ENCODE measurements around the gene POLR2A.
"Not testable (repeated sequence)": the region's sequence is repeated elsewhere in the genome, so short reads cannot be mapped to it uniquely, and the experiment has no call there.

Gene POLR2A

DNA sequence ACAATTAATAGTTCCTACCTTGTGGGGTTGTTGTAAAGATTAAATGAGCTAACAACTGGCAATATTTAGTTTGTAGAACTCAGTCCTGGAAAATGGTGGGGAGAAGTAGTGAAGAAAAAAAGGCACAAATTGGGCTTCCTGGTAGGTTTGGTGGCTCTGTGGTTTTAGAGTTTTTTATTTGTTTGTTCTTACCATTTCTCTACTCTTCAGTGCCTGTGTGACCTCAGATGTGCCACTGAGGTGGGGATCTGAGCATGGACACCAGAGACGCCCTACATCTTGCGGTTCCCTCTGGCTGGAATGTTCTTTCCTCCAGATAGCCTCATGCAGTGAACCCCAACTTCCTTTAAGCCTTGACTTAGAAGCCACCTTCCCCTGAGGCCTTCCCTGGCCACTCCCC lies 12.4 kb upstream of the POLR2A start (continued):
- TF ChIP-seq, protein P1, sequence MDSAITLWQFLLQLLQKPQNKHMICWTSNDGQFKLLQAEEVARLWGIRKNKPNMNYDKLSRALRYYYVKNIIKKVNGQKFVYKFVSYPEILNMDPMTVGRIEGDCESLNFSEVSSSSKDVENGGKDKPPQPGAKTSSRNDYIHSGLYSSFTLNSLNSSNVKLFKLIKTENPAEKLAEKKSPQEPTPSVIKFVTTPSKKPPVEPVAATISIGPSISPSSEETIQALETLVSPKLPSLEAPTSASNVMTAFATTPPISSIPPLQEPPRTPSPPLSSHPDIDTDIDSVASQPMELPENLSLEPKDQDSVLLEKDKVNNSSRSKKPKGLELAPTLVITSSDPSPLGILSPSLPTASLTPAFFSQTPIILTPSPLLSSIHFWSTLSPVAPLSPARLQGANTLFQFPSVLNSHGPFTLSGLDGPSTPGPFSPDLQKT (IDR thresholded peaks at IDR 0.05; ENCODE audit: borderline replicate concordance, low read depth, low read length), result no peak
- TF ChIP-seq ZNF76 (tag by site-specific recombination; IDR thresholded peaks at IDR 0.05; ENCODE audit: borderline replicate concordance, low read depth) (no peak), ZNF132 (tag by site-specific recombination; IDR thresholded peaks at IDR 0.05; ENCODE audit: borderline replicate concordance) (no peak)

DNA sequence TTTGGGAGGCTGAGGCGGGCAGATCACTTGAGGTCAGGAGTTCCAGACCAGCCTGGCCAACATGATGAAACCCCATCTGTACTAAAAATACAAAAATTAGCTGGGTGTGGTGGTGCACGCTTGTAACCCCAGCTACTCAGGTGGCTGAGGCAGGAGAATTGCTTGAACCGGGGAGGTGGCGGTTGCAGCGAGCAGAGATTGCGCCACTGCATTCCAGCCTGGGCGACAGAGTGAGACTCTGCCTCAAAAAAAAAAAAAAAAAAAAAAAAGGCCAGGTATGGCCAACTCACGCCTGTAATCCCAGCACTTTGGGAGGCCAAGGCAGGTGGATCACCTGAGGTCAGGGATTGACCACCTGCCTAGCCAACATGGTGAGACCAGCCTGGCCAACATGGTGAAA lies 9.4 kb upstream of the POLR2A start:
- ChIA-PET POLR2A (interaction anchor here (0.7 to 2.4 kb wide), 4 partner anchors 10 to 210 kb away, joined by 6 to 19 read pairs (median 7); partner anchors contain the start of genes NEURL4 and POLR2A), CTCF (interaction anchor here (2.8 kb wide), 1 partner anchor 38 kb away, joined by 12 read pairs; no protein-coding TSS in a partner anchor)
- not testable (repeated sequence) for H3K27ac ChIP-seq (ENCODE audit: extremely low read depth, low read depth, low read length); H3K9me3 ChIP-seq (ENCODE audit: control insufficient read depth, insufficient read depth, low read depth, low read length); H3K4me3 ChIP-seq (ENCODE audit: low read depth, low read length); H3K36me3 ChIP-seq (ENCODE audit: control insufficient read depth in 2 of 2, insufficient read depth in 1 of 2, low read length in 2 of 2)
- peaks cover 14% of the 10 kb centered on the region for H3K4me1 ChIP-seq (ENCODE audit: control insufficient read depth, insufficient read depth, low read length)
- TF ChIP-seq ZEB2 (tag by site-specific recombination; IDR thresholded peaks at IDR 0.05), result peak; percentile 46; the same call in 1 of the 2 replicates

DNA sequence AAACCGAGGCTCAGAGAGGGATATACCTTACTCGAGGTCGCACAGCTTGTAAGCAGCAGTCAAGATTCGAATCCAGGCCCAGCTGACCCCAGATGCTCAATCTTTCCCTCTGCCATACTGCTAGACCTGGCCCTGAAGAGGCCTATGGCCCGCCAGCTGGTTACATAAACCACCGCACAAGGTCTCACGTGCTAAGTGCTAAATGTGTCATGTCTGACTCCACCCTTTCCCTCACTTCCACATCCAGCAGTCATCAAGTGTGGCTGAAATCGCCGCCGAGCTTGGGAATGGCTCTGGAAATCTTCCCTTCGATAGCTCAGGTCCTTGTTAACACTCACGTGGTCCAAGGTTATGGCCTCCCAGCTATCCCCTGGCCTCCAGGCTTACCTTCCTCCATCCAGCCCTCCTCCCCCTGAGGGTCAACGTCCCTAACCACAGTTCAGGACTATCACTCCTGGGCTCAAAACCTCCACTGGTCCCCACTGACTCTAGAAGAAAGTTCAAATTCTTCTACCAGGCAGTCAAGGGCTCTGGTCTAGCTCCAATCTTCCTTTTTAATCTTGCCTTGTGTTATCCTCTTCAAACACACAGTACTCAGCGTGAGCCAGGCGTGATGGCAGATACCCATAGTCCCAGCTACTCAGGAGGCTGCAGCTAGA lies 8.3 kb upstream of the POLR2A start:
- Histone ChIP-seq H3K4me3 (ENCODE audit: low read depth, low read length) (no peak overlapping the region), H3K27ac (ENCODE audit: extremely low read depth, low read depth, low read length) (no peak overlapping the region), H3K36me3 (ENCODE audit: control insufficient read depth in 2 of 2, insufficient read depth in 1 of 2, low read length in 2 of 2) (no peaks in the 10 kb centered on the region; a peak in 1 of 3 replicates), H3K4me1 (ENCODE audit: control insufficient read depth, insufficient read depth, low read length) (peaks cover 18% of the 10 kb centered on the region), H3K9me3 (ENCODE audit: control insufficient read depth, insufficient read depth, low read depth, low read length) (no peaks in the 10 kb centered on the region)
- ChIA-PET CTCF (interaction anchor here (0.6 to 2.8 kb wide), 5 partner anchors 30 to 139 kb away, joined by 3 to 12 read pairs (median 6); no protein-coding TSS in a partner anchor), POLR2A (interaction anchor here (1.2 to 2.4 kb wide), 5 partner anchors 9 to 147 kb away, joined by 4 to 19 read pairs (median 7); partner anchors contain the start of genes NEURL4, POLR2A and TMEM256)
- TF ChIP-seq ZNF558 (tag by site-specific recombination; IDR thresholded peaks at IDR 0.05) (no peak), SCRT1 (tag by site-specific recombination; IDR thresholded peaks at IDR 0.05; ENCODE audit: borderline replicate concordance) (no peak), ZNF660 (tag by site-specific recombination; IDR thresholded peaks at IDR 0.05) (no peak), ZNF426 (tag by site-specific recombination; IDR thresholded peaks at IDR 0.05) (no peak), MEIS1 (CRISPR knock-in tag; IDR thresholded peaks at IDR 0.05; ENCODE audit: borderline replicate concordance) (no peak), ZNF19 (tag by site-specific recombination; IDR thresholded peaks at IDR 0.05; ENCODE audit: low read depth) (no peak), ZNF555 (tag by site-specific recombination; conservative IDR thresholded peaks at IDR 0.05) (no peak), ZBTB7A (tag by site-specific recombination; IDR thresholded peaks at IDR 0.05; ENCODE audit: low read depth) (no peak), GFI1B (tag by site-specific recombination; IDR thresholded peaks at IDR 0.05) (no peak), ZNF121 (tag by site-specific recombination; IDR thresholded peaks at IDR 0.05) (no peak), ZNF112 (tag by site-specific recombination; IDR thresholded peaks at IDR 0.05) (no peak), ZNF2 (tag by site-specific recombination; IDR thresholded peaks at IDR 0.05) (no peak)
- TF ChIP-seq, protein P2, sequence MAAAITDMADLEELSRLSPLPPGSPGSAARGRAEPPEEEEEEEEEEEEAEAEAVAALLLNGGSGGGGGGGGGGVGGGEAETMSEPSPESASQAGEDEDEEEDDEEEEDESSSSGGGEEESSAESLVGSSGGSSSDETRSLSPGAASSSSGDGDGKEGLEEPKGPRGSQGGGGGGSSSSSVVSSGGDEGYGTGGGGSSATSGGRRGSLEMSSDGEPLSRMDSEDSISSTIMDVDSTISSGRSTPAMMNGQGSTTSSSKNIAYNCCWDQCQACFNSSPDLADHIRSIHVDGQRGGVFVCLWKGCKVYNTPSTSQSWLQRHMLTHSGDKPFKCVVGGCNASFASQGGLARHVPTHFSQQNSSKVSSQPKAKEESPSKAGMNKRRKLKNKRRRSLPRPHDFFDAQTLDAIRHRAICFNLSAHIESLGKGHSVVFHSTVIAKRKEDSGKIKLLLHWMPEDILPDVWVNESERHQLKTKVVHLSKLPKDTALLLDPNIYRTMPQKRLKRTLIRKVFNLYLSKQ (tag by site-specific recombination; IDR thresholded peaks at IDR 0.05; ENCODE audit: borderline replicate concordance), result no peak
- TF ChIP-seq, protein P3, sequence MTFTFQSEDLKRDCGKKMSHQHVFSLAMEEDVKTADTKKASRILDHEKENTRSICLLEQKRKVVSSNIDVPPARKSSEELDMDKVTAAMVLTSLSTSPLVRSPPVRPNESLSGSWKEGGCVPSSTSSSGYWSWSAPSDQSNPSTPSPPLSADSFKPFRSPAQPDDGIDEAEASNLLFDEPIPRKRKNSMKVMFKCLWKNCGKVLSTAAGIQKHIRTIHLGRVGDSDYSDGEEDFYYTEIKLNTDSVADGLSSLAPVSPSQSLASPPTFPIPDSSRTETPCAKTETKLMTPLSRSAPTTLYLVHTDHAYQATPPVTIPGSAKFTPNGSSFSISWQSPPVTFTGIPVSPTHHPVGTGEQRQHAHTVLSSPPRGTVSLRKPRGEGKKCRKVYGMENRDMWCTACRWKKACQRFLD (tag by site-specific recombination; IDR thresholded peaks at IDR 0.05), result no peak
- TF ChIP-seq, protein P4, sequence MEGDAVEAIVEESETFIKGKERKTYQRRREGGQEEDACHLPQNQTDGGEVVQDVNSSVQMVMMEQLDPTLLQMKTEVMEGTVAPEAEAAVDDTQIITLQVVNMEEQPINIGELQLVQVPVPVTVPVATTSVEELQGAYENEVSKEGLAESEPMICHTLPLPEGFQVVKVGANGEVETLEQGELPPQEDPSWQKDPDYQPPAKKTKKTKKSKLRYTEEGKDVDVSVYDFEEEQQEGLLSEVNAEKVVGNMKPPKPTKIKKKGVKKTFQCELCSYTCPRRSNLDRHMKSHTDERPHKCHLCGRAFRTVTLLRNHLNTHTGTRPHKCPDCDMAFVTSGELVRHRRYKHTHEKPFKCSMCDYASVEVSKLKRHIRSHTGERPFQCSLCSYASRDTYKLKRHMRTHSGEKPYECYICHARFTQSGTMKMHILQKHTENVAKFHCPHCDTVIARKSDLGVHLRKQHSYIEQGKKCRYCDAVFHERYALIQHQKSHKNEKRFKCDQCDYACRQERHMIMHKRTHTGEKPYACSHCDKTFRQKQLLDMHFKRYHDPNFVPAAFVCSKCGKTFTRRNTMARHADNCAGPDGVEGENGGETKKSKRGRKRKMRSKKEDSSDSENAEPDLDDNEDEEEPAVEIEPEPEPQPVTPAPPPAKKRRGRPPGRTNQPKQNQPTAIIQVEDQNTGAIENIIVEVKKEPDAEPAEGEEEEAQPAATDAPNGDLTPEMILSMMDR (tag by site-specific recombination; IDR thresholded peaks at IDR 0.05), result no peak
- TF ChIP-seq, protein P5, sequence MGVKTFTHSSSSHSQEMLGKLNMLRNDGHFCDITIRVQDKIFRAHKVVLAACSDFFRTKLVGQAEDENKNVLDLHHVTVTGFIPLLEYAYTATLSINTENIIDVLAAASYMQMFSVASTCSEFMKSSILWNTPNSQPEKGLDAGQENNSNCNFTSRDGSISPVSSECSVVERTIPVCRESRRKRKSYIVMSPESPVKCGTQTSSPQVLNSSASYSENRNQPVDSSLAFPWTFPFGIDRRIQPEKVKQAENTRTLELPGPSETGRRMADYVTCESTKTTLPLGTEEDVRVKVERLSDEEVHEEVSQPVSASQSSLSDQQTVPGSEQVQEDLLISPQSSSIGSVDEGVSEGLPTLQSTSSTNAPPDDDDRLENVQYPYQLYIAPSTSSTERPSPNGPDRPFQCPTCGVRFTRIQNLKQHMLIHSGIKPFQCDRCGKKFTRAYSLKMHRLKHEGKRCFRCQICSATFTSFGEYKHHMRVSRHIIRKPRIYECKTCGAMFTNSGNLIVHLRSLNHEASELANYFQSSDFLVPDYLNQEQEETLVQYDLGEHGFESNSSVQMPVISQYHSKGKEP (tag by site-specific recombination; IDR thresholded peaks at IDR 0.05), result no peak

All from HEK293 (cell line).